ENCODE results near the gene CHAC2. TPM values are rescaled to one million over a fixed set of nuclear protein-coding genes. Genes with fewer than 3 reads are reported as not detected.

CHAC2 gene
- total and polyA plus RNA-seq, 2 of the 4 experiments (the other 2 are of a cell fraction), result 2.4 to 3.9 TPM

DNA sequence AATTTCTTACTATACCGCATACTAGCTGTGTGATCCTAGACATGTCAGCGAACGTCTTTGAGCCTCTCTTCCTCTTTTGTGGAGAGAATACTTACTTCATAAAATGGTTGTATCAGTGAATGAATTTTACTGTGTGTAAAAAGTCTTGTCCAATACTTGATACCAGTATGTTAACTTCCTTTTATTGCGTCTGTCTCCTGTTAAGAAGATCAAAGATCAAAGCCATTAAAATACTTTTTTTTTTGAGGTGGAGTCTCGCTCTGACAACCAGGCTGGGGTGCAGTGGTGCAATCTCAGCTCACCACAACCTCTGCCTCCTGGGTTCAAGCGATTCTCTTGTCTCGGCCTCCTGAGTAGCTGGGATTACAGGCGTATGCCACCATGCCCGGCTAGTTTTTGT is 52.4 kb downstream of the CHAC2 start:
- Histone ChIP-seq H3K14ac (replicated peaks; ENCODE audit: low read depth, low read length) (no peak overlapping the region), H3K4ac (ENCODE audit: low read depth, low read length) (no peak overlapping the region), H3K56ac (ENCODE audit: extremely low read depth, insufficient read depth, low read length) (no peak overlapping the region), H2BK5ac (ENCODE audit: low read depth, low read length, poor library complexity, severe bottlenecking) (no peak overlapping the region), H3K9me3 (ENCODE audit: control insufficient read depth, insufficient read depth, low read length) (no peaks in the 10 kb centered on the region), H2BK120ac (ENCODE audit: low read depth, low read length) (no peak overlapping the region), H4K5ac (ENCODE audit: low read depth, low read length) (no peak overlapping the region), H2AFZ (replicated peaks; ENCODE audit: low read length, poor library complexity) (no peak overlapping the region), H3K9me1 (ENCODE audit: insufficient read depth, low read length) (peaks cover 7% of the 10 kb centered on the region), H4K20me1 (ENCODE audit: insufficient read depth, low read length) (no peaks in the 10 kb centered on the region), H3K4me2 (ENCODE audit: low read depth, low read length) (no peak overlapping the region), H3K27ac (ENCODE audit: insufficient read depth, low read length) (no peak overlapping the region), H4K8ac (ENCODE audit: low read depth in 2 of 2, low read length in 2 of 2) (no peak overlapping the region), H3K18ac (ENCODE audit: low read depth, low read length) (no peak overlapping the region), H3K4me1 (ENCODE audit: control insufficient read depth, insufficient read depth, low read length) (no peaks in the 10 kb centered on the region), H3K79me1 (ENCODE audit: low read depth in 1 of 2, low read length in 2 of 2) (peaks cover 0 to 8% of the 10 kb centered on the region in 2 experiments; a peak in 2 of 4 replicates), H3K36me3 (ENCODE audit: control insufficient read depth, insufficient read depth, low read length) (peaks cover 16% of the 10 kb centered on the region), H3K23ac (ENCODE audit: low read depth, low read length) (no peak overlapping the region), H2BK20ac (ENCODE audit: low read depth, low read length) (no peak overlapping the region), H2AK5ac (ENCODE audit: low read depth, low read length) (no peak overlapping the region), H2AK9ac (replicated peaks; ENCODE audit: low read depth, low read length, poor library complexity) (no peak overlapping the region), H3K27me3 (ENCODE audit: control insufficient read depth, insufficient read depth, low read length) (no peaks in the 10 kb centered on the region), H3K9ac (ENCODE audit: low read depth, low read length) (no peak overlapping the region), H2BK15ac (ENCODE audit: low read depth, low read length) (no peak overlapping the region), H3K4me3 (ENCODE audit: insufficient read depth, low read depth, low read length) (no peak overlapping the region), H4K91ac (ENCODE audit: insufficient read depth, low read depth, low read length) (no peak overlapping the region)
- no TSS peak for BruUV-seq (replicated peaks)
- no peak for TF ChIP-seq RAD21 (IDR thresholded peaks at IDR 0.05; ENCODE audit: low read length)
- TF ChIP-seq, protein P1, sequence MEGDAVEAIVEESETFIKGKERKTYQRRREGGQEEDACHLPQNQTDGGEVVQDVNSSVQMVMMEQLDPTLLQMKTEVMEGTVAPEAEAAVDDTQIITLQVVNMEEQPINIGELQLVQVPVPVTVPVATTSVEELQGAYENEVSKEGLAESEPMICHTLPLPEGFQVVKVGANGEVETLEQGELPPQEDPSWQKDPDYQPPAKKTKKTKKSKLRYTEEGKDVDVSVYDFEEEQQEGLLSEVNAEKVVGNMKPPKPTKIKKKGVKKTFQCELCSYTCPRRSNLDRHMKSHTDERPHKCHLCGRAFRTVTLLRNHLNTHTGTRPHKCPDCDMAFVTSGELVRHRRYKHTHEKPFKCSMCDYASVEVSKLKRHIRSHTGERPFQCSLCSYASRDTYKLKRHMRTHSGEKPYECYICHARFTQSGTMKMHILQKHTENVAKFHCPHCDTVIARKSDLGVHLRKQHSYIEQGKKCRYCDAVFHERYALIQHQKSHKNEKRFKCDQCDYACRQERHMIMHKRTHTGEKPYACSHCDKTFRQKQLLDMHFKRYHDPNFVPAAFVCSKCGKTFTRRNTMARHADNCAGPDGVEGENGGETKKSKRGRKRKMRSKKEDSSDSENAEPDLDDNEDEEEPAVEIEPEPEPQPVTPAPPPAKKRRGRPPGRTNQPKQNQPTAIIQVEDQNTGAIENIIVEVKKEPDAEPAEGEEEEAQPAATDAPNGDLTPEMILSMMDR (conservative IDR thresholded peaks at IDR 0.05; ENCODE audit: low read depth, low read length), result no peak
- TF ChIP-seq MAFK (IDR thresholded peaks at IDR 0.05; ENCODE audit: low read depth, low read length), result no peak
- TF ChIP-seq SMC3 (IDR thresholded peaks at IDR 0.05; ENCODE audit: low read depth, low read length), result no peak
- TF ChIP-seq POLR2A (IDR thresholded peaks at IDR 0.05; ENCODE audit: low read depth, low read length), result no peak
- TF ChIP-seq RCOR1 (IDR thresholded peaks at IDR 0.05; ENCODE audit: insufficient replicate concordance, low read length), result no peak
- TF ChIP-seq RFX5 (IDR thresholded peaks at IDR 0.05; ENCODE audit: low read depth, low read length), result no peak
- TF ChIP-seq MAZ (IDR thresholded peaks at IDR 0.05; ENCODE audit: borderline replicate concordance, low read depth, low read length), result no peak
- TF ChIP-seq, protein P2, sequence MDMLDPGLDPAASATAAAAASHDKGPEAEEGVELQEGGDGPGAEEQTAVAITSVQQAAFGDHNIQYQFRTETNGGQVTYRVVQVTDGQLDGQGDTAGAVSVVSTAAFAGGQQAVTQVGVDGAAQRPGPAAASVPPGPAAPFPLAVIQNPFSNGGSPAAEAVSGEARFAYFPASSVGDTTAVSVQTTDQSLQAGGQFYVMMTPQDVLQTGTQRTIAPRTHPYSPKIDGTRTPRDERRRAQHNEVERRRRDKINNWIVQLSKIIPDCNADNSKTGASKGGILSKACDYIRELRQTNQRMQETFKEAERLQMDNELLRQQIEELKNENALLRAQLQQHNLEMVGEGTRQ (IDR thresholded peaks at IDR 0.05; ENCODE audit: low read depth, low read length), result no peak
- TF ChIP-seq CHD1 (IDR thresholded peaks at IDR 0.05; ENCODE audit: low read depth, low read length), result no peak
- TF ChIP-seq CEBPB (IDR thresholded peaks at IDR 0.05; ENCODE audit: low read depth, low read length), result no peak
- no peak for TF ChIP-seq NFE2L2 (IDR thresholded peaks at IDR 0.05; ENCODE audit: low read depth, low read length)
- no peak for TF ChIP-seq MXI1 (IDR thresholded peaks at IDR 0.05; ENCODE audit: borderline replicate concordance, low read depth, low read length)
- TF ChIP-seq, protein P3, sequence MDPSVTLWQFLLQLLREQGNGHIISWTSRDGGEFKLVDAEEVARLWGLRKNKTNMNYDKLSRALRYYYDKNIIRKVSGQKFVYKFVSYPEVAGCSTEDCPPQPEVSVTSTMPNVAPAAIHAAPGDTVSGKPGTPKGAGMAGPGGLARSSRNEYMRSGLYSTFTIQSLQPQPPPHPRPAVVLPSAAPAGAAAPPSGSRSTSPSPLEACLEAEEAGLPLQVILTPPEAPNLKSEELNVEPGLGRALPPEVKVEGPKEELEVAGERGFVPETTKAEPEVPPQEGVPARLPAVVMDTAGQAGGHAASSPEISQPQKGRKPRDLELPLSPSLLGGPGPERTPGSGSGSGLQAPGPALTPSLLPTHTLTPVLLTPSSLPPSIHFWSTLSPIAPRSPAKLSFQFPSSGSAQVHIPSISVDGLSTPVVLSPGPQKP (IDR thresholded peaks at IDR 0.05; ENCODE audit: borderline replicate concordance, low read depth, low read length), result no peak
- no peak for TF ChIP-seq BHLHE40 (IDR thresholded peaks at IDR 0.05; ENCODE audit: low read depth, low read length)
- TF ChIP-seq FOS (IDR thresholded peaks at IDR 0.05; ENCODE audit: low read depth, low read length), result no peak
- intact Hi-C loops (cut with micrococcal nuclease) (no loop called here), dilution Hi-C loops (cut with HindIII; ENCODE audit: low sequenced_read_pairs, unreplicated experiment) (no loop called here), in situ Hi-C loops (cut with MboI; ENCODE audit: low sequenced_read_pairs) (no loop called here)
- no peak for ATAC-seq (ENCODE audit: low read depth)
- no peak for DNase-seq
- ChIA-PET CTCF (interaction anchor here (0.6 kb wide), 1 partner anchor 22 kb away, joined by 6 read pairs; no protein-coding TSS in a partner anchor), POLR2A (ENCODE audit: unreplicated experiment) (no interaction called here)
- no CpG with 5 or more reads among the region's 9 CpGs for WGBS, 2 experiments (ENCODE audit: extremely low coverage in 2 of 2, insufficient read length in 1 of 2)

All from IMR-90 (cell line).